Sigmoid colon (tissue), 7 donors: Measurements from ENCODE around the gene DMPK. TPM values are rescaled to one million over a fixed set of nuclear protein-coding genes. Genes with fewer than 3 reads are reported as not detected.

Experiments used
- DNase-seq: peaks from one replicate; pipeline ENCODE4 v3.0.0-alpha.2; 2019
- H3K27ac ChIP-seq, 4 donors: fragments of 200-600 bp; sonication (generic); one replicate each; pipeline ENCODE4 v1.5.1; 2016 to 2019; ENCODE audit warnings: mild to moderate bottlenecking in 1 of 4
- H3K27me3 ChIP-seq, 3 donors: fragments of 200-600 bp; sonication (generic); one replicate each; pipeline ENCODE4 v1.5.1; 2019; ENCODE audit warnings: mild to moderate bottlenecking in 1 of 3
- H3K36me3 ChIP-seq, 4 donors: fragments of 200-600 bp; sonication (generic); one replicate each; pipeline ENCODE4 v1.5.1; 2016 to 2019
- H3K4me1 ChIP-seq, 4 donors: fragments of 200-600 bp; sonication (generic); one replicate each; pipeline ENCODE4 v1.5.1; 2017 to 2019
- H3K4me3 ChIP-seq, 4 donors: fragments of 200-600 bp; sonication (generic); one replicate each; pipeline ENCODE4 v1.5.1; 2017 to 2019; ENCODE audit warnings: mild to moderate bottlenecking in 2 of 4, moderate library complexity in 1 of 4
- H3K9me3 ChIP-seq, 4 donors: fragments of 200-600 bp in 3 of 4; sonication (generic) in 3 of 4; one replicate each; pipeline versions ENCODE4 v1.5.1 to v1.6.1; 2013 to 2019
- EP300 ChIP-seq, 4 donors: sonication (generic); formaldehyde crosslinking; IDR thresholded peaks; one replicate each; pipeline ENCODE4 v1.6.1; 2017; ENCODE audit warnings: antibody characterized with exemption in 4 of 4
- POLR2A ChIP-seq, 2 donors: fragments of 450-650 bp; IDR thresholded peaks; one replicate each; pipeline ENCODE4 v1.6.1; 2016; ENCODE audit warnings: antibody characterized with exemption in 2 of 2, mild to moderate bottlenecking in 2 of 2, moderate library complexity in 2 of 2
- POLR2AphosphoS5 ChIP-seq, 4 donors: sonication (generic); formaldehyde crosslinking; IDR thresholded peaks; one replicate each; pipeline ENCODE4 v1.6.1; 2017; ENCODE audit warnings: antibody characterized with exemption in 4 of 4
- WGBS, 2 donors: extraction: QIAGEN DNeasy Blood & Tissue Kit; methylation state at CpG; one replicate each; pipeline ENCODE4 v1.1.7; 2013; 5-methylcytosine and 5-hydroxymethylcytosine counted together
- intact Hi-C: fragments of 100-400 bp; cut with DNase I; formaldehyde crosslinking; loops from one replicate; pipeline ENCODE4 v1.15.1; 2023
- polyA plus RNA-seq, 3 donors: library from polyadenylated mRNA; stranded (reverse); fragments of 200-250 nt; gene quantifications; one replicate each; pipeline ENCODE4 v1.2.3, GENCODE V29; 2013
- total RNA-seq, 4 donors: library from RNA; depleted of rRNA; stranded (reverse); fragments of >200 nt; gene quantifications; one replicate each; pipeline ENCODE4 v1.1.0, GENCODE V29; 2016
- TF ChIP-seq, protein P1 (sequence below), 4 experiments: fragments of 450-650 bp in 3 of 4; fragments of 200-600 bp in 1 of 4; IDR thresholded peaks; one replicate each; pipeline ENCODE4 v1.5.1; 2016 to 2019; ENCODE audit warnings: antibody characterized with exemption in 4 of 4, mild to moderate bottlenecking in 3 of 4, moderate library complexity in 2 of 4
- donor health status: healthy with polysubstance abuse.
- donor health status: Bipolar disorder and iron deficiency.
- donor health status: healthy.

Gene DMPK
- total and polyA plus RNA-seq, 7 donors = 7.2 to 219 (median 62.2) TPM

DNA sequence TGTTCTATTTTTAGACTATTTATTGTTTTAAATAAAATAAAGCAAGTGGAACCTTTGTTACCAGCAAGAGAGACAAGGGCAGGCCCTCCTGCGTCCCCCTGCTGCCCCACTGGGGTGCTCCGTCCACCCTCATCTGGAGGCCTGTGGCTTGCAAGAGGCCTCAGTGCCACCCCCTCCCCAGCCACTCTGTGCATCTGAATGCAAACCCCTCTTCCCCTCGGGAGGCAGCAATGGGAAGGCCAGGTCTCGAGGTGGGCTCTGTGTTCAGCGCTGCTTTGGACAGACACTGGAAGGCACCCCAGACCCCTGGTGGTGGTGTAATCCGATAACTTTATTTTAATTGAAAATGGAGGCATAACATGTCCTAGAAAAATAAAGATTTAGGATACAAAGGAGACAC, 17.8 kb downstream of the DMPK start:
- Histone ChIP-seq H3K36me3 (no peaks in the 10 kb centered on the region), H3K27ac (peak overlapping the region; percentile 89 to 99 (median 98)), H3K4me3 (peak overlapping the region in 2 of 4 donors; percentile 14 to 27), H3K4me1 (peaks cover 3 to 48% (median 39%) of the 10 kb centered on the region in 4 donors), H3K27me3 (no peaks in the 10 kb centered on the region), H3K9me3 (no peaks in the 10 kb centered on the region)
- WGBS, 2 donors = 66 to 71% methylated on average over 6 of the region's 6 CpGs
- DNase-seq = peak; percentile 65
- TF ChIP-seq, protein P1, sequence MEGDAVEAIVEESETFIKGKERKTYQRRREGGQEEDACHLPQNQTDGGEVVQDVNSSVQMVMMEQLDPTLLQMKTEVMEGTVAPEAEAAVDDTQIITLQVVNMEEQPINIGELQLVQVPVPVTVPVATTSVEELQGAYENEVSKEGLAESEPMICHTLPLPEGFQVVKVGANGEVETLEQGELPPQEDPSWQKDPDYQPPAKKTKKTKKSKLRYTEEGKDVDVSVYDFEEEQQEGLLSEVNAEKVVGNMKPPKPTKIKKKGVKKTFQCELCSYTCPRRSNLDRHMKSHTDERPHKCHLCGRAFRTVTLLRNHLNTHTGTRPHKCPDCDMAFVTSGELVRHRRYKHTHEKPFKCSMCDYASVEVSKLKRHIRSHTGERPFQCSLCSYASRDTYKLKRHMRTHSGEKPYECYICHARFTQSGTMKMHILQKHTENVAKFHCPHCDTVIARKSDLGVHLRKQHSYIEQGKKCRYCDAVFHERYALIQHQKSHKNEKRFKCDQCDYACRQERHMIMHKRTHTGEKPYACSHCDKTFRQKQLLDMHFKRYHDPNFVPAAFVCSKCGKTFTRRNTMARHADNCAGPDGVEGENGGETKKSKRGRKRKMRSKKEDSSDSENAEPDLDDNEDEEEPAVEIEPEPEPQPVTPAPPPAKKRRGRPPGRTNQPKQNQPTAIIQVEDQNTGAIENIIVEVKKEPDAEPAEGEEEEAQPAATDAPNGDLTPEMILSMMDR (IDR thresholded peaks at IDR 0.05) = no peak
- TF ChIP-seq EP300 (IDR thresholded peaks at IDR 0.05) = no peak
- TF ChIP-seq POLR2A (IDR thresholded peaks at IDR 0.05) = no peak
- no peak for TF ChIP-seq POLR2AphosphoS5 (IDR thresholded peaks at IDR 0.05)
- intact Hi-C loops = no loop called here

DNA sequence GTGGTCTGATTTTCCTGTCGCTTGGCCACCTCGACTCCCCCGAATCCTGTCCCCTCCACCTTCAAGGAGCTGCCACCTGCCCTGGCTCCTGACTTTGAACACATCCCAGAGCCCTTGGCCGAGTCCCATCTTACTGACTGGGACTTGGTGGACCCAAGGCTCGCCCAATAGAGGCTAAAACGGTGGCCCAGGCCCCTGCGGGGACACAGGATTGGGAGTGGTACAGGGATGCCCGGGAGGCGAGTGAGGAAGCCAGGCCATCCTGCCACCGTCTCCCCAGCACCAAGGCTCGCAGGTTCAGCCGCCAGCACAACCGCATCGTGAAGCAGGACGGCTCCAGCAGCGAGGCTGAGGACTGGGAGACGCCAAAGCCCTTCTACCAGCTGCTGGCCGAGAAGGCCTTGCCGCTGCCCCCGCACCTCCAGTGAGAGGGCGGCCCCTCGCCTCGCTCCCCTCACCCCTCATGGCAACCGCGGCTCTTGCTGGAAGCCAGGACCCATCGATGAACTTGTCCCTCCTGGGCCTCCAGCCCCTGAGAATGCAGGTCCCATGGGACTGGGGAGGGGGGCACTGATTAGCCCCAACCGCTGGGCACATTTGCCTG, 18.5 kb downstream of the DMPK start:
- peak; percentile 70 for DNase-seq
- Histone ChIP-seq H3K4me3 (peak overlapping the region in 2 of 4 donors; percentile 14 to 27), H3K9me3 (no peaks in the 10 kb centered on the region), H3K4me1 (peaks cover 3 to 47% (median 39%) of the 10 kb centered on the region in 4 donors), H3K27me3 (no peaks in the 10 kb centered on the region), H3K36me3 (no peaks in the 10 kb centered on the region), H3K27ac (peak overlapping the region; percentile 89 to 99 (median 98))
- WGBS, 2 donors = 65 to 66% methylated on average over 27 of the region's 27 CpGs
- TF ChIP-seq POLR2A (IDR thresholded peaks at IDR 0.05) (no peak), POLR2AphosphoS5 (IDR thresholded peaks at IDR 0.05) (peak in 2 of 4 donors; percentile 24 to 28)
- intact Hi-C loops = no loop called here

DNA sequence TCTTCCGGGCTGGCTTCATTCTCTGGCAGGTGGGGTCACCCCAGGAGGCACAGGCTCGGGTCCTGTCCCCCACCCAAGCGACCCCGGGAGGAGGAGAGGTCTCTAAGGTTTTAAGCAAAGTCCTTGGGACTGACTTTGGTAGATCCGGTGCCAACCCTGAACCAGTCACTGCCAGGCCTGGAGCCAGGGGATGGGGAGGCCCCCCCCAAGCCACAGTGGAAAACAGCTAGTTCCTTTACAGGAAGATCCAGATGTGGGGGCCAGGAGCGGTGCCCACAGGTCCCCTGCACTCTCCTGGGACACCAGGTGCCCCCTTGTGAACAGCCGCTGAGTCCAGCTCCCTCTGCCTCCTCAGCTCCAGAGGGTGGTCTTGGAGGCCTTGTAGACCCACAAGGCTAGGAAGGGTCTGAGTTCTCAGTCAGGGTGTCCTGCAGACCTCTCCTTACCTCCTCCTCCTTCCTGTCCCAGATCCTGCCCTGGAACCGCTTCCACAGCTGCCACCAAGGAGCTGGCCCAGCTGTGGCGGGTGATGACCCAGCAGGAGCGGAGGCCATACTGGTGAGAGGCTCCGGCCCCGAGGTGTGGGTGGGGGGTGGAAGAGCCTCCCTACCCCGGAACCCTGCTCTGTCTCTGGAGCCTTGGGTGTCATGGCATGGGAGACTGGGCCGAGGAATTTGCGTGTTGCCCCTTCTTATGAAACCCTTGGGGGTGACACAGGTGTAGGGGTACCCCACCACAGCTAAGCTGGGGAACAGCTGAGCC, 19.2 kb downstream of the DMPK start:
- intact Hi-C loops = no loop called here
- Histone ChIP-seq H3K4me3 (no peak overlapping the region), H3K36me3 (no peaks in the 10 kb centered on the region), H3K27me3 (no peaks in the 10 kb centered on the region), H3K27ac (peak overlapping the region; percentile 89 to 99 (median 98)), H3K9me3 (no peaks in the 10 kb centered on the region), H3K4me1 (peaks cover 3 to 47% (median 39%) of the 10 kb centered on the region in 4 donors)
- no peak for TF ChIP-seq EP300 (IDR thresholded peaks at IDR 0.05)
- peak; percentile 64 for DNase-seq
- 88 to 92% methylated on average over 15 of the region's 15 CpGs for WGBS, 2 donors

DNA sequence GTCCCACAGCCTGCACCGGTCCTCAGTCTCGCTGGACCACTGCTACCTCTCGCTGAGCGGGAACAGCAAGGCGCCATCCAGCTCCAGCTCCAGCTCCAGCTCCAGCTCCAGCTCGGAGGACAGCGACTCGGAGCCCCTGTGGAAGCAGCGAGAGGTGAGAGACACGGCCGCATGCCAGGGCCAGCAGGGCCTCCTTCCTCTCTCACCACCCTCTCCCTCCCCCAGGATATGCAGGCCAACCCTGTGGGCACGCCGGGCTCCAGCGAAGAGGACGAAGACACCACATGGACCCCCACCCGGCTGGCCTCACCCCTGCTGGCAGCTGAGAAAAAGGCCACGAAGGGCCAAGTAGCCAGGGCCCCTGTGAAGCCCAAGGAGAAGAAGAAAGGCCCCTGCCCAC, 20.6 kb downstream of the DMPK start:
- peak; percentile 65 for DNase-seq
- no peak for TF ChIP-seq EP300 (IDR thresholded peaks at IDR 0.05)
- TF ChIP-seq POLR2AphosphoS5 (IDR thresholded peaks at IDR 0.05) = no peak
- TF ChIP-seq, protein P1 (IDR thresholded peaks at IDR 0.05) = no peak
- no peak for TF ChIP-seq POLR2A (IDR thresholded peaks at IDR 0.05)
- Histone ChIP-seq H3K4me1 (peaks cover 0 to 37% (median 34%) of the 10 kb centered on the region in 4 donors), H3K27me3 (no peaks in the 10 kb centered on the region), H3K9me3 (no peaks in the 10 kb centered on the region), H3K27ac (no peak overlapping the region), H3K4me3 (no peak overlapping the region), H3K36me3 (no peaks in the 10 kb centered on the region)
- intact Hi-C loops = no loop called here
- 84 to 86% methylated on average over 17 of the region's 17 CpGs for WGBS, 2 donors

DNA sequence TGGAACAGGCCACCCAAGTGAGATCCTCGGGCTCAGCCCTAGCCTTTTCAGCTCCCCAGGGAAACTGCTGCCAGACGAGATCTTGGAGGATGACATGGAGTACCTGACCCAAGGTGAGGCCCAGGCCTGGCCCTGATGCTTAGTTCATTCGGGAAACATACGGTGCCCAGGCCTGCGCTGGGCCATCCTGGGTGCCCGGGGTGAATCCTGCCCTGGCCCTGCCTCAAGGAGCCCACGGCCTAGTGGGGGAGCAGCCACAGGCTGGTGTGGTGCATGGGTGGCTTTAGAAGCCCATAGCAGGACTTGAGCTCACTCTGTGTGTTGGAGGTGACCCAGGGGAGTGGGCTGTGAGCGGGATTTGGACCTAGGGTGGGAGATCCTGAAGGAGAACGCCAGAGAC, 23.4 kb downstream of the DMPK start:
- WGBS, 2 donors = 86 to 89% methylated on average over 9 of the region's 9 CpGs
- Histone ChIP-seq H3K27me3 (no peaks in the 10 kb centered on the region), H3K27ac (no peak overlapping the region), H3K36me3 (no peaks in the 10 kb centered on the region), H3K9me3 (no peaks in the 10 kb centered on the region), H3K4me3 (no peak overlapping the region), H3K4me1 (peaks cover 0 to 9% (median 6%) of the 10 kb centered on the region in 4 donors)
- DNase-seq = no peak
- TF ChIP-seq EP300 (IDR thresholded peaks at IDR 0.05) (no peak), POLR2AphosphoS5 (IDR thresholded peaks at IDR 0.05) (no peak), POLR2A (IDR thresholded peaks at IDR 0.05) (no peak)
- TF ChIP-seq, protein P1 (IDR thresholded peaks at IDR 0.05) = no peak
- intact Hi-C loops = no loop called here
